H1 (cell line): ENCODE measurements around the gene RNF225. TPM values are rescaled to one million over a fixed set of nuclear protein-coding genes. Genes with fewer than 3 reads are reported as not detected.

ENCODE experiments used
- CHD7 ChIP-seq: fragments of 300-600 bp; sonication (generic); IDR thresholded peaks from 2 replicates; pipeline ENCODE4 v1.7.1; 2012; ENCODE audit warnings: low read length, moderate library complexity, mild to moderate bottlenecking, inconsistent platforms; ENCODE audit not compliant: insufficient replicate concordance
- polyA plus RNA-seq, 7 experiments: library from polyadenylated mRNA; depleted of rRNA in 3 of 7; stranded (reverse) in 5 of 7; unstranded in 2 of 7; fragments of >200 nt in 5 of 7; fragments of 200-250 nt in 2 of 7; gene quantifications; 1 replicate in 5 of 7; 2 replicates in 1 of 7; 4 replicates in 1 of 7; pipeline versions ENCODE4 v1.2.1 to v1.2.3, GENCODE V29; 2011 to 2013; ENCODE audit warnings: missing spikeins in 2 of 7, mixed read lengths in 2 of 7
- total RNA-seq: library from RNA; stranded (reverse); fragmentation: NEBNext Ultra II Directional; extraction: Animal tissue kit (Norgen Biotek cat#: 25700); gene quantifications from 2 replicates; pipeline ENCODE4 v1.2.1, GENCODE V29; 2021

Gene RNF225
- total and polyA plus RNA-seq, 2 of the 8 experiments (the other 6 are each of a cell fraction or from before 2014, with no cell fraction given) = 0.17 to 1.0 TPM

- TF ChIP-seq CHD7 = no peak
Observed at GRCh38 chr19:58349590-58349989, 45.9 kb upstream of the RNF225 start (continued).
